Measurements from ENCODE around the gene LIN9. TPM values are rescaled to one million over a fixed set of nuclear protein-coding genes. Genes with fewer than 3 reads are reported as not detected.

The LIN9 gene
- total and polyA plus RNA-seq, 2 of the 8 experiments (the other 6 are each of a cell fraction or from before 2014, with no cell fraction given), result 5.6 to 12.6 TPM

GRCh38 chr1:226203240-226203639 lies 105.7 kb downstream of the LIN9 start:
- no peak overlapping the region for H2BK12ac ChIP-seq (ENCODE audit: low read depth, low read length)
- H3K27ac ChIP-seq (ENCODE audit: low read depth, low read length), result no peak overlapping the region
- no peak overlapping the region for H2AFZ ChIP-seq (ENCODE audit: low read length)
- DNase-seq (ENCODE audit: low read depth in 1 of 2, low spot score in 2 of 2) (no peak), FAIRE-seq (no peak)
- no peak overlapping the region for H2BK15ac ChIP-seq (ENCODE audit: low read length)
- no peak overlapping the region for H3K4me2 ChIP-seq (ENCODE audit: insufficient read depth in 1 of 2, low read depth in 2 of 2, low read length in 2 of 2)
- H3K18ac ChIP-seq (ENCODE audit: extremely low read depth, low read length), result no peak overlapping the region
- POLR2A ChIA-PET (ENCODE audit: partially characterized antibody), result interaction anchor here (0.9 to 1.9 kb wide), 2 partner anchors 19 to 77 kb away, joined by 3 to 5 read pairs; partner anchors contain the start of gene MIXL1
- H3K9me3 ChIP-seq (ENCODE audit: insufficient read depth in 2 of 2, low read depth in 1 of 2, low read length in 1 of 2), result no peaks in the 10 kb centered on the region
- no peaks in the 10 kb centered on the region for H3K23me2 ChIP-seq (ENCODE audit: low read depth, low read length)
- no peak overlapping the region for H2AK5ac ChIP-seq (ENCODE audit: low read depth, low read length)
- H4K20me1 ChIP-seq (replicated peaks in 1 of 2; ENCODE audit: control insufficient read depth in 1 of 2, insufficient read depth in 2 of 2, low read length in 2 of 2), result no peaks in the 10 kb centered on the region
- H2BK5ac ChIP-seq (ENCODE audit: low read depth, low read length), result no peak overlapping the region
- CTCF ChIA-PET (ENCODE audit: partially characterized antibody), result interaction anchor here (0.6 to 10.3 kb wide), 10 partner anchors 9 to 132 kb away, joined by 3 to 139 read pairs (median 4); partner anchors contain the start of genes ACBD3 and MIXL1
- WGBS, 2 experiments (ENCODE audit: extremely low coverage in 1 of 2, insufficient coverage in 1 of 2, insufficient read length in 1 of 2, insufficient replicate concordance in 2 of 2, low coverage in 1 of 2, low lambda C conversion rate in 2 of 2, missing lambda C conversion rate in 1 of 2), result 100% methylated on average over 1 of the region's 1 CpG; no CpG with 5 or more reads in 1 of the 2 experiments
- no peaks in the 10 kb centered on the region for H3K79me1 ChIP-seq (ENCODE audit: low read depth, low read length)
- no peak overlapping the region for H3K14ac ChIP-seq (ENCODE audit: insufficient read length)
- no peaks in the 10 kb centered on the region; a peak in 1 of 7 replicates for H3K27me3 ChIP-seq (replicated peaks in 1 of 4; ENCODE audit: control insufficient read depth in 3 of 4, extremely low read depth in 1 of 4, insufficient read depth in 3 of 4, low read length in 3 of 4)
- H2BK20ac ChIP-seq (ENCODE audit: low read length), result no peak overlapping the region
- no peak overlapping the region for H3K4me3 ChIP-seq (ENCODE audit: extremely low read depth in 1 of 4, insufficient read depth in 2 of 4, low read depth in 3 of 4, low read length in 4 of 4)
- H2BK120ac ChIP-seq (replicated peaks; ENCODE audit: low read depth, low read length), result no peak overlapping the region
- TF ChIP-seq SIN3A (conservative IDR thresholded peaks at IDR 0.05 in 1 of 2, IDR thresholded peaks at IDR 0.05 in 1 of 2; ENCODE audit: low read depth in 1 of 2, low read length in 2 of 2) (no peak), SUZ12 (IDR thresholded peaks at IDR 0.05; ENCODE audit: low read length) (no peak), SAP30 (IDR thresholded peaks at IDR 0.05; ENCODE audit: insufficient read depth, insufficient replicate concordance, low read length) (no peak), EP300 (IDR thresholded peaks at IDR 0.05; ENCODE audit: borderline replicate concordance in 1 of 2, low read depth in 2 of 2, low read length in 2 of 2) (no peak), TAF7 (optimal IDR thresholded peaks at IDR 0.05; ENCODE audit: borderline replicate concordance, low read depth, low read length) (no peak), SIRT6 (IDR thresholded peaks at IDR 0.05; ENCODE audit: low read length) (no peak), KDM1A (IDR thresholded peaks at IDR 0.05; ENCODE audit: borderline replicate concordance, low read length) (no peak), GABPA (IDR thresholded peaks at IDR 0.05; ENCODE audit: borderline replicate concordance, insufficient read depth, low read length) (no peak)
- H4K91ac ChIP-seq (replicated peaks; ENCODE audit: insufficient read length, low read length), result no peak overlapping the region
- H3K56ac ChIP-seq (replicated peaks; ENCODE audit: insufficient read length, low read depth, low read length), result no peak overlapping the region
- no peak overlapping the region for H3K4ac ChIP-seq (replicated peaks; ENCODE audit: insufficient read length, low read depth, low read length)
- H3K79me2 ChIP-seq (ENCODE audit: control insufficient read depth in 1 of 2, insufficient read depth in 2 of 2, low read length in 2 of 2), result no peaks in the 10 kb centered on the region
- no peak overlapping the region for H3K9ac ChIP-seq (replicated peaks in 1 of 4; ENCODE audit: extremely low read depth in 1 of 4, low read depth in 3 of 4, low read length in 3 of 4)
- no peak overlapping the region for H4K8ac ChIP-seq (ENCODE audit: extremely low read depth, insufficient read depth, low read length)
- H4K5ac ChIP-seq (ENCODE audit: insufficient read length, low read depth, low read length), result no peak overlapping the region
- H3K4me1 ChIP-seq (replicated peaks in 1 of 4; ENCODE audit: control insufficient read depth in 3 of 4, insufficient read depth in 4 of 4, low read length in 3 of 4), result peaks cover 0 to 4% (median 2%) of the 10 kb centered on the region in 4 experiments; a peak in 3 of 7 replicates
- no peak overlapping the region for H3K23ac ChIP-seq (ENCODE audit: insufficient read length)
- H3K36me3 ChIP-seq (ENCODE audit: control insufficient read depth in 2 of 4, insufficient read depth in 4 of 4, low read length in 3 of 4), result no peaks in the 10 kb centered on the region

All from H1 (cell line).